Activated CD8-positive, alpha-beta memory T cell treated with anti-CD3 and anti-CD28 coated beads, Interleukin-2, amount 10 ng/mL, durations not matched to agents 7 days and 5 days (primary cell): ENCODE results near the gene ITGB2. TPM values are rescaled to one million over a fixed set of nuclear protein-coding genes. Genes with fewer than 3 reads are reported as not detected.
A peak's percentile ranks its signal among the peaks of the same experiment; 100 is the strongest.
"Not testable (repeated sequence)": the region's sequence is repeated elsewhere in the genome, so short reads cannot be mapped to it uniquely, and the experiment has no call there.

Experiments used
- ATAC-seq: fragments of 150-1000 bp; cut with Tn5 transposase; one replicate; pipeline ENCODE4 v1.10.0; 2021; ENCODE audit warnings: moderate library complexity
- CTCF ChIA-PET: fragments of 350-600 bp; sonication (Branson Sonifier 250); formaldehyde crosslinking; loops from one replicate; lab custom pipeline; 2021; ENCODE audit warnings: antibody characterized with exemption; lab: Charles Lee
- DNase-seq: peaks from one replicate; pipeline ENCODE4 v3.0.0-alpha.2; 2020
- H3K27ac Mint-ChIP-seq: one replicate; pipeline ENCODE4 v1.8.0; 2021; ENCODE audit warnings: mild to moderate bottlenecking, mixed read lengths
- H3K27me3 Mint-ChIP-seq: one replicate; pipeline ENCODE4 v1.8.0; 2021; ENCODE audit warnings: mixed read lengths
- H3K36me3 Mint-ChIP-seq: one replicate; pipeline ENCODE4 v1.8.0; 2021; ENCODE audit warnings: mild to moderate bottlenecking, mixed read lengths
- H3K4me1 Mint-ChIP-seq: one replicate; pipeline ENCODE4 v1.8.0; 2021; ENCODE audit warnings: mixed read lengths
- H3K4me3 Mint-ChIP-seq: one replicate; pipeline ENCODE4 v1.8.0; 2021; ENCODE audit warnings: mild to moderate bottlenecking, moderate library complexity, mixed read lengths
- H3K9me3 Mint-ChIP-seq: one replicate; pipeline ENCODE4 v1.8.0; 2022; ENCODE audit warnings: low read depth, mixed read lengths
- total RNA-seq, 2 experiments: library from RNA; stranded (reverse); gene quantifications; one replicate each; pipeline ENCODE4 v1.2.3, GENCODE V29; 2021

ITGB2 gene
- total RNA-seq, 2 experiments from 2014 or later: 336 to 372 TPM

GRCh38 chr21:44881198-44881872 lies 39.4 kb downstream of the ITGB2 start:
- CTCF ChIA-PET: interaction anchor here (1.7 to 4.3 kb wide), 3 partner anchors 12 to 81 kb away, joined by 4 to 33 read pairs (median 14); partner anchors contain the start of gene UBE2G2
- Mint-ChIP-seq H3K9me3 (no peaks in the 10 kb centered on the region), H3K27ac (no peak overlapping the region), H3K4me1 (peaks cover 15% of the 10 kb centered on the region), H3K36me3 (peaks cover 5% of the 10 kb centered on the region), H3K4me3 (no peak overlapping the region), H3K27me3 (no peaks in the 10 kb centered on the region)
- no peak for DNase-seq
- ATAC-seq: no peak

GRCh38 chr21:44880405-44881197 lies 40.1 kb downstream of the ITGB2 start:
- Mint-ChIP-seq H3K4me3 (no peak overlapping the region), H3K27me3 (no peaks in the 10 kb centered on the region), H3K4me1 (peaks cover 17% of the 10 kb centered on the region), H3K27ac (no peak overlapping the region), H3K36me3 (no peaks in the 10 kb centered on the region), H3K9me3 (no peaks in the 10 kb centered on the region)
- CTCF ChIA-PET: interaction anchor here (1.2 to 4.3 kb wide), 4 partner anchors 13 to 80 kb away, joined by 3 to 33 read pairs (median 9); partner anchors contain the start of genes SLX9 and UBE2G2
- no peak for DNase-seq
- ATAC-seq: peak; percentile 32

GRCh38 chr21:44879238-44879637 lies 41.5 kb downstream of the ITGB2 start:
- not testable (repeated sequence) for H3K27me3 Mint-ChIP-seq, H3K27ac Mint-ChIP-seq, H3K36me3 Mint-ChIP-seq, DNase-seq, ATAC-seq, H3K9me3 Mint-ChIP-seq, H3K4me3 Mint-ChIP-seq
- CTCF ChIA-PET: interaction anchor here (1.0 to 2.8 kb wide), 3 partner anchors 9 to 79 kb away, joined by 3 to 14 read pairs (median 3); partner anchors contain the start of genes SLX9 and UBE2G2
- peaks cover 25% of the 10 kb centered on the region for H3K4me1 Mint-ChIP-seq

GRCh38 chr21:44878053-44878982 lies 42.4 kb downstream of the ITGB2 start:
- DNase-seq: no peak
- no peak for ATAC-seq
- Mint-ChIP-seq H3K4me3 (no peak overlapping the region), H3K27me3 (no peaks in the 10 kb centered on the region), H3K4me1 (peaks cover 25% of the 10 kb centered on the region), H3K27ac (no peak overlapping the region), H3K36me3 (no peaks in the 10 kb centered on the region), H3K9me3 (no peaks in the 10 kb centered on the region)
- CTCF ChIA-PET: interaction anchor here (1.0 to 6.2 kb wide), 2 partner anchors 10 to 54 kb away, joined by 3 to 36 read pairs; no protein-coding TSS in a partner anchor

GRCh38 chr21:44876849-44877575 lies 43.7 kb downstream of the ITGB2 start:
- H3K4me1 Mint-ChIP-seq: peaks cover 32% of the 10 kb centered on the region
- CTCF ChIA-PET: interaction anchor here (4.1 to 6.2 kb wide), 3 partner anchors 16 to 77 kb away, joined by 16 to 56 read pairs (median 36); partner anchors contain the start of gene UBE2G2
- no peak overlapping the region for H3K4me3 Mint-ChIP-seq
- H3K27ac Mint-ChIP-seq: no peak overlapping the region
- no peaks in the 10 kb centered on the region for H3K27me3 Mint-ChIP-seq
- no peaks in the 10 kb centered on the region for H3K36me3 Mint-ChIP-seq
- no peaks in the 10 kb centered on the region for H3K9me3 Mint-ChIP-seq
- DNase-seq (no peak), ATAC-seq (no peak)

GRCh38 chr21:44875316-44875700 lies 45.4 kb downstream of the ITGB2 start:
- CTCF ChIA-PET: interaction anchor here (0.8 to 6.2 kb wide), 15 partner anchors 9 to 721 kb away, joined by 3 to 56 read pairs (median 4); partner anchors contain the start of genes SUMO3 and UBE2G2
- no peak for DNase-seq
- peak overlapping the region; percentile 90 for H3K27ac Mint-ChIP-seq

GRCh38 chr21:44874497-44875315 lies 46.0 kb downstream of the ITGB2 start:
- DNase-seq (peak; percentile 66), ATAC-seq (no peak)
- CTCF ChIA-PET: interaction anchor here (0.8 to 6.2 kb wide), 18 partner anchors 9 to 722 kb away, joined by 3 to 56 read pairs (median 4); partner anchors contain the start of genes SUMO3 and UBE2G2
- Mint-ChIP-seq H3K36me3 (no peaks in the 10 kb centered on the region), H3K4me3 (peak overlapping the region; percentile 82), H3K27me3 (no peaks in the 10 kb centered on the region), H3K9me3 (no peaks in the 10 kb centered on the region), H3K4me1 (peaks cover 35% of the 10 kb centered on the region), H3K27ac (peak overlapping the region; percentile 90)

More at GRCh38 chr21:44875316-44875700, 45.4 kb downstream of the ITGB2 start:
- peaks cover 32% of the 10 kb centered on the region for H3K4me1 Mint-ChIP-seq
- peak overlapping the region; percentile 82 for H3K4me3 Mint-ChIP-seq
- no peak for ATAC-seq
- no peaks in the 10 kb centered on the region for H3K27me3 Mint-ChIP-seq
- no peaks in the 10 kb centered on the region for H3K9me3 Mint-ChIP-seq
- no peaks in the 10 kb centered on the region for H3K36me3 Mint-ChIP-seq

GRCh38 chr21:44874240-44874496 lies 46.5 kb downstream of the ITGB2 start:
- H3K27me3 Mint-ChIP-seq: no peaks in the 10 kb centered on the region
- H3K9me3 Mint-ChIP-seq: no peaks in the 10 kb centered on the region
- ATAC-seq (no peak), DNase-seq (no peak)
- no peaks in the 10 kb centered on the region for H3K36me3 Mint-ChIP-seq
- CTCF ChIA-PET: interaction anchor here (0.6 to 6.2 kb wide), 12 partner anchors 10 to 264 kb away, joined by 3 to 56 read pairs (median 6); partner anchors contain the start of genes SLX9, SUMO3 and UBE2G2
- H3K4me3 Mint-ChIP-seq: peak overlapping the region; percentile 82
- H3K4me1 Mint-ChIP-seq: peaks cover 37% of the 10 kb centered on the region
- peak overlapping the region; percentile 90 for H3K27ac Mint-ChIP-seq

- peak within 1 kb of the TSS; percentile 90 for H3K27ac Mint-ChIP-seq
- H3K27me3 Mint-ChIP-seq: no peaks in the 10 kb centered on the region
- CTCF ChIA-PET: interaction anchor here (0.6 to 6.2 kb wide), 16 partner anchors 10 to 386 kb away, joined by 3 to 56 read pairs (median 4); partner anchors contain the start of genes SLX9, SUMO3 and UBE2G2
- H3K36me3 Mint-ChIP-seq: no peaks in the 10 kb centered on the region
- peak within 1 kb of the TSS; percentile 86 for H3K4me3 Mint-ChIP-seq
- no peaks in the 10 kb centered on the region for H3K9me3 Mint-ChIP-seq
- DNase-seq: peak; percentile 99
- peak; percentile 86 for ATAC-seq
- H3K4me1 Mint-ChIP-seq: peaks cover 41% of the 10 kb centered on the region
These were observed 47.1 kb downstream of the ITGB2 start, which contains the start of gene PTTG1IP for GRCh38 chr21:44873356-44874239. TSS of gene PTTG1IP (minus strand) at chr21:44873690. CDS start at chr21:44873616, 74 bp downstream.

- DNase-seq (peak; percentile 51), ATAC-seq (no peak)
- CTCF ChIA-PET: interaction anchor here (0.7 to 6.2 kb wide), 11 partner anchors 11 to 385 kb away, joined by 3 to 56 read pairs (median 5); partner anchors contain the start of gene UBE2G2
- H3K9me3 Mint-ChIP-seq: no peaks in the 10 kb centered on the region
- H3K4me3 Mint-ChIP-seq: peak overlapping the region; percentile 86
- no peaks in the 10 kb centered on the region for H3K36me3 Mint-ChIP-seq
- peak overlapping the region; percentile 49 for H3K27ac Mint-ChIP-seq
- no peaks in the 10 kb centered on the region for H3K27me3 Mint-ChIP-seq
- H3K4me1 Mint-ChIP-seq: peaks cover 49% of the 10 kb centered on the region
These were observed 47.9 kb downstream of the ITGB2 start for GRCh38 chr21:44872649-44873355.
